Ishikawa (cell line): ENCODE data around the gene JPH3.

Experiments
- CEBPB ChIP-seq: IDR thresholded peaks from 2 replicates; pipeline ENCODE4 v1.6.1; 2012
- EP300 ChIP-seq: IDR thresholded peaks from 2 replicates; pipeline ENCODE4 v1.6.1; 2012; ENCODE audit warnings: borderline replicate concordance
- FOXM1 ChIP-seq: IDR thresholded peaks from 2 replicates; pipeline ENCODE4 v1.6.1; 2012; ENCODE audit warnings: low read depth, borderline replicate concordance
- MAX ChIP-seq: IDR thresholded peaks from 2 replicates; pipeline ENCODE4 v1.6.1; 2012
- NFIC ChIP-seq: IDR thresholded peaks from 2 replicates; pipeline ENCODE4 v1.6.1; 2012
- RAD21 ChIP-seq: IDR thresholded peaks from 2 replicates; pipeline ENCODE4 v1.6.1; 2012; ENCODE audit warnings: low read depth
- REST ChIP-seq: IDR thresholded peaks from 2 replicates; pipeline ENCODE4 v1.6.1; 2012; ENCODE audit warnings: low read depth, mild to moderate bottlenecking
- TCF12 ChIP-seq: IDR thresholded peaks from 2 replicates; pipeline ENCODE4 v1.6.1; 2012; ENCODE audit warnings: low read depth
- TEAD4 ChIP-seq: IDR thresholded peaks from 2 replicates; pipeline ENCODE4 v1.6.1; 2012
- USF1 ChIP-seq: IDR thresholded peaks from 2 replicates; pipeline ENCODE4 v1.6.1; 2012

- TF ChIP-seq EP300, result no peak
- TF ChIP-seq TEAD4, result no peak
- no peak for TF ChIP-seq CEBPB
- TF ChIP-seq MAX, result no peak
- TF ChIP-seq TCF12, result no peak
- no peak for TF ChIP-seq FOXM1
- TF ChIP-seq USF1, result 0 out of 2 replicates have a peak, but pooled peaks have one; percentile 18
- TF ChIP-seq NFIC, result no peak
- no peak for TF ChIP-seq REST
- TF ChIP-seq RAD21, result no peak
Observed at GRCh38 chr16:87648236-87648635, 45.9 kb downstream of the JPH3 start.
